Endothelial cell of umbilical vein (primary cell): ENCODE data around the gene GRID1. TPM values are rescaled to one million over a fixed set of nuclear protein-coding genes. Genes with fewer than 3 reads are reported as not detected.

Experiments
- BruUV-seq: library from RNA; stranded (reverse); fragments of 400-500 nt; replicated peaks from 2 replicates; lab custom pipeline; 2021; lab: Mats Ljungman, UMichigan
- CTCF ChIA-PET: fragments of 300-600, 350-600 bp; sonication (Branson Sonifier 250); formaldehyde crosslinking; loops from one replicate; lab custom pipeline; 2021; ENCODE audit warnings: antibody characterized with exemption, inconsistent platforms; lab: Charles Lee
- POLR2A ChIA-PET: fragments of 300-600, 350-600 bp; sonication (Branson Sonifier 250); formaldehyde crosslinking; loops from one replicate; lab custom pipeline; 2021; ENCODE audit warnings: antibody characterized with exemption, inconsistent platforms; lab: Charles Lee
- DNase-seq: peaks from one replicate; pipeline ENCODE4 v3.0.0-alpha.2; 2011; ENCODE audit warnings: low read depth, low spot score
- FAIRE-seq: peaks from 2 replicates; lab custom pipeline; 2011; peaks lifted over from hg19 to GRCh38; lab: Jason Lieb, UNC
- H2AFZ ChIP-seq: 2 replicates; pipeline ENCODE4 v1.6.0; 2012; ENCODE audit warnings: low read depth, low read length, control low read depth, inconsistent platforms
- H3K27ac ChIP-seq: 2 replicates; pipeline ENCODE4 v1.5.1; 2011; ENCODE audit warnings: low read depth, mild to moderate bottlenecking, control low read depth, low read length, moderate library complexity; ENCODE audit not compliant: insufficient read depth
- H3K27me3 ChIP-seq, 2 experiments: 2 replicates each; pipeline versions ENCODE4 v1.6.0 to v1.6.1; 2011; ENCODE audit warnings: low read length in 2 of 2, mixed read lengths in 1 of 2; ENCODE audit not compliant: control insufficient read depth in 2 of 2, insufficient read depth in 2 of 2
- H3K36me3 ChIP-seq, 2 experiments: 2 replicates in 1 of 2; 3 replicates in 1 of 2; pipeline ENCODE4 v1.5.1; 2011; ENCODE audit warnings: low read length in 2 of 2, mild to moderate bottlenecking in 1 of 2, moderate library complexity in 1 of 2; ENCODE audit not compliant: control insufficient read depth in 2 of 2, insufficient read depth in 2 of 2; ENCODE audit errors: extremely low read depth in 1 of 2
- H3K4me1 ChIP-seq: 3 replicates; pipeline ENCODE4 v1.5.1; 2011; ENCODE audit warnings: mild to moderate bottlenecking, low read length; ENCODE audit not compliant: control insufficient read depth, insufficient read depth; ENCODE audit errors: extremely low read depth
- H3K4me2 ChIP-seq: 2 replicates; pipeline ENCODE4 v1.6.1; 2011; ENCODE audit warnings: low read length, control low read depth, mixed read lengths; ENCODE audit not compliant: insufficient read depth
- H3K4me3 ChIP-seq, 3 experiments: fragments of 200-600 bp in 1 of 3; sonication (generic), shearing (Covaris generic) in 1 of 3; replicated peaks in 1 of 3; 2 replicates each; pipeline ENCODE4 v1.5.1; 2011 to 2016; ENCODE audit warnings: control low read depth in 3 of 3, low read length in 3 of 3, mild to moderate bottlenecking in 2 of 3, inconsistent platforms in 1 of 3, low read depth in 1 of 3, moderate library complexity in 1 of 3; ENCODE audit not compliant: insufficient read depth in 1 of 3
- H3K79me2 ChIP-seq: 2 replicates; pipeline ENCODE4 v1.6.0; 2012; ENCODE audit warnings: low read length, inconsistent platforms; ENCODE audit not compliant: control insufficient read depth, insufficient read depth
- H3K9ac ChIP-seq: replicated peaks from 2 replicates; pipeline ENCODE3; 2011; ENCODE audit warnings: low read length, control low read depth; ENCODE audit not compliant: insufficient read depth; ENCODE audit errors: extremely low read depth
- H3K9me1 ChIP-seq: replicated peaks from 3 replicates; pipeline ENCODE4 v1.6.0; 2011; ENCODE audit warnings: mild to moderate bottlenecking, low read length; ENCODE audit not compliant: control insufficient read depth, insufficient read depth; ENCODE audit errors: extremely low read depth
- H3K9me3 ChIP-seq: replicated peaks from 2 replicates; pipeline ENCODE4 v1.5.1; 2012; ENCODE audit warnings: low read length, inconsistent platforms; ENCODE audit not compliant: control insufficient read depth, insufficient read depth
- H4K20me1 ChIP-seq: replicated peaks from 2 replicates; pipeline ENCODE3; 2011; ENCODE audit warnings: mild to moderate bottlenecking, low read length; ENCODE audit not compliant: control insufficient read depth, insufficient read depth; ENCODE audit errors: extremely low read depth
- CTCF ChIP-seq, 2 donors: IDR thresholded peaks; 1 replicate in 1 of 2; 2 replicates in 1 of 2; pipeline ENCODE4 v1.5.1; 2011; ENCODE audit warnings: low read length in 2 of 2, mild to moderate bottlenecking in 2 of 2, moderate library complexity in 2 of 2, control low read depth in 1 of 2, inconsistent platforms in 1 of 2, low read depth in 1 of 2; ENCODE audit not compliant: insufficient read depth in 1 of 2; ENCODE audit errors: extremely low read depth in 1 of 2
- EZH2 ChIP-seq: IDR thresholded peaks from 2 replicates; pipeline ENCODE4 v1.6.1; 2012; ENCODE audit warnings: borderline replicate concordance, low read depth, mild to moderate bottlenecking, moderate library complexity, low read length, inconsistent platforms; ENCODE audit not compliant: severe bottlenecking
- FOS ChIP-seq: IDR thresholded peaks from 2 replicates; pipeline ENCODE4 v1.6.1; 2011; ENCODE audit warnings: mild to moderate bottlenecking, low read length, moderate library complexity, borderline replicate concordance; ENCODE audit not compliant: insufficient read depth
- GATA2 ChIP-seq: IDR thresholded peaks from 2 replicates; pipeline ENCODE4 v1.7.0; 2011; ENCODE audit warnings: low read depth, mild to moderate bottlenecking, moderate library complexity, mixed read lengths, low read length; ENCODE audit not compliant: insufficient read length, insufficient read depth
- JUN ChIP-seq: IDR thresholded peaks from 2 replicates; pipeline ENCODE4 v1.6.1; 2011; ENCODE audit warnings: borderline replicate concordance, low read depth; ENCODE audit not compliant: insufficient read length, insufficient read depth
- MYC ChIP-seq: IDR thresholded peaks from one replicate; pipeline ENCODE4 v1.6.1; 2011; ENCODE audit warnings: mild to moderate bottlenecking, low read depth, low read length
- POLR2A ChIP-seq: IDR thresholded peaks from 2 replicates; pipeline ENCODE4 v1.6.1; 2012; ENCODE audit warnings: low read depth, mild to moderate bottlenecking, control low read depth, low read length
- POLR2AphosphoS5 ChIP-seq: IDR thresholded peaks from 2 replicates; pipeline ENCODE4 v1.6.1; 2012; ENCODE audit warnings: low read depth, mild to moderate bottlenecking, control low read depth, low read length, moderate library complexity; ENCODE audit not compliant: insufficient read depth
- dilution Hi-C: fragments of 300-500 bp; cut with MboI; formaldehyde crosslinking; loops from one replicate; pipeline ENCODE4 v1.15.0; 2019; ENCODE audit warnings: low sequenced_read_pairs; ENCODE audit not compliant: extremely low pct_ligation_motif_present
- intact Hi-C: fragments of 100-400 bp; cut with micrococcal nuclease; formaldehyde crosslinking; loops from one replicate; pipeline ENCODE4 v1.10.0; 2022
- polyA plus RNA-seq, 4 experiments: library from polyadenylated mRNA; depleted of rRNA in 3 of 4; stranded (reverse) in 3 of 4; unstranded in 1 of 4; fragments of >200 nt; gene quantifications; 2 replicates each; pipeline versions ENCODE4 v1.2.1 to v1.2.3, GENCODE V29; 2011 to 2012; ENCODE audit warnings: missing spikeins in 1 of 4
- total RNA-seq: library from RNA; stranded (reverse); gene quantifications from 2 replicates; pipeline ENCODE4 v1.2.3, GENCODE V29; 2021
- TF ChIP-seq, protein P1 (sequence below): IDR thresholded peaks from 2 replicates; pipeline ENCODE4 v1.6.1; 2011; ENCODE audit not compliant: insufficient read depth, insufficient read length

GRID1 gene
- total and polyA plus RNA-seq, 2 donors (not counting 3 experiments of a cell fraction or from before 2014, with no cell fraction given): not detected

GRCh38 chr10:85888004-85888403, 478.6 kb downstream of the GRID1 start:
- Histone ChIP-seq H2AFZ (no peak overlapping the region), H4K20me1 (no peaks in the 10 kb centered on the region), H3K9ac (no peak overlapping the region), H3K4me2 (no peak overlapping the region), H3K27me3 (no peaks in the 10 kb centered on the region), H3K79me2 (no peaks in the 10 kb centered on the region), H3K27ac (no peak overlapping the region), H3K9me1 (no peaks in the 10 kb centered on the region), H3K36me3 (no peaks in the 10 kb centered on the region), H3K4me3 (no peak overlapping the region), H3K9me3 (peaks cover 6% of the 10 kb centered on the region), H3K4me1 (no peaks in the 10 kb centered on the region)
- POLR2A ChIA-PET: no interaction called here
- CTCF ChIA-PET: no interaction called here
- TF ChIP-seq POLR2A: no peak
- no peak for TF ChIP-seq MYC
- TF ChIP-seq JUN: no peak
- no peak for TF ChIP-seq CTCF (IDR thresholded peaks at IDR 0.05; ENCODE audit: extremely low read depth in 1 of 2, insufficient read depth in 1 of 2, low read depth in 1 of 2, low read length in 2 of 2)
- TF ChIP-seq, protein P1, sequence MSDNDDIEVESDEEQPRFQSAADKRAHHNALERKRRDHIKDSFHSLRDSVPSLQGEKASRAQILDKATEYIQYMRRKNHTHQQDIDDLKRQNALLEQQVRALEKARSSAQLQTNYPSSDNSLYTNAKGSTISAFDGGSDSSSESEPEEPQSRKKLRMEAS: no peak
- no peak for TF ChIP-seq EZH2
- TF ChIP-seq FOS: no peak
- TF ChIP-seq POLR2AphosphoS5: no peak
- no peak for TF ChIP-seq GATA2
- dilution Hi-C loops: no loop called here
- DNase-seq (no peak), FAIRE-seq (no peak)
- no TSS peak for BruUV-seq
- intact Hi-C loops: no loop called here
